Central memory CD4-positive, alpha-beta T cell (primary cell): ENCODE measurements around the gene CASP3.

Source experiments
- DNase-seq: peaks from one replicate; pipeline ENCODE4 v3.0.0; 2022
- total RNA-seq, 3 experiments: gene quantifications; one replicate each; lab custom pipeline; 2026; lab: John Stamatoyannopoulos, UW

The CASP3 gene
- total RNA-seq = 42.1 to 90.6 (median 62.3) reads per million in 3 experiments

- DNase-seq = peak; percentile 93
Observed at GRCh38 chr4:184649026-184649970, at the start of gene CASP3, which contains the start of gene PRIMPOL. TSS of gene CASP3 (minus strand) at chr4:184649447. CDS start at chr4:184638453, 10,994 bp downstream. TSS of gene PRIMPOL (plus strand) at chr4:184649738. CDS start at chr4:184657141, 7,403 bp downstream.

DNA sequence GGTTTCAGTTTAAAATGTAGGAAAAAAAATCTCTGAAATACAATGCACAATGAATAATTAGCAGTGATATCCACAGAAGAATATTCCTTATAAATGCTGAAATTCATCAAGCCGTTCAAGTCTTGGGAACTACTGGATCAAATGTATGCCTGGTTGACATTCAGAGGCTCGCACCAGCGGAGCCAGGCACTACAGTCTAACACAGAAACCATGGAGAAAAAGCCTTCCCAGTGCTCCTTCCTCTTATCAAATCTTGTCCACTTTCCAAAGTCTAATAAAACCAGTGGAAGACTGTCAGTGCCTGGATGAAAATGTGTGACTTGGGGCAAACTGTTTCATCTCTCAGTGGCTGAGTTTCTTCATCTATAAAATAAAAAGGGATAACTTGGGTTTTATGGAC is 48.7 kb upstream of the CASP3 start:
- no peak for DNase-seq

GRCh38 chr4:184695178-184695896 is 46.1 kb upstream of the CASP3 start:
- no peak for DNase-seq

DNA sequence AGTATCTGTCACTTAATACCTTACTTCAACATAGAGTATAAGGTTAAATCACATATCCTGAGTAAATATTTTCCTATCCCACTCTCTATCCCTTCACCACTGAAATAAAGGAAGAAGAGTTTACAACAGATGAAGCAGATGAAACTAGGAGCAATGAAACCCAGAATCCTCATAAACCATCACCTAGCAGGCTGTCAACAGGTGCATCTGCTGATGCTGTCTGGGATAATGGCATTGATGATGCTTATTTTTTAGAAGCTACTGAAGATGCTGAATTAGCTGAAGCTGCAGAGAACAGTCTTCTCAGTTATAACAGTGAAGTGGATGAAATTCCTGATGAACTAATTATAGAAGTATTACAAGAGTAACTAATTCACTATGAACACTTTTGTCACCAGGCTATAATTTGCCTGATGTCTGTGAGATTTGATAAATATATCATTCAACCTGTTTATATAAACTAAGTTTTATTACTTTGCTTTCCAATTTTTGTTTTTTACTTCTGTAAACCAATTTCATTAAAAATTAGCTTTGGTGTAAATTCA is 45.2 kb upstream of the CASP3 start:
- no peak for DNase-seq

DNA sequence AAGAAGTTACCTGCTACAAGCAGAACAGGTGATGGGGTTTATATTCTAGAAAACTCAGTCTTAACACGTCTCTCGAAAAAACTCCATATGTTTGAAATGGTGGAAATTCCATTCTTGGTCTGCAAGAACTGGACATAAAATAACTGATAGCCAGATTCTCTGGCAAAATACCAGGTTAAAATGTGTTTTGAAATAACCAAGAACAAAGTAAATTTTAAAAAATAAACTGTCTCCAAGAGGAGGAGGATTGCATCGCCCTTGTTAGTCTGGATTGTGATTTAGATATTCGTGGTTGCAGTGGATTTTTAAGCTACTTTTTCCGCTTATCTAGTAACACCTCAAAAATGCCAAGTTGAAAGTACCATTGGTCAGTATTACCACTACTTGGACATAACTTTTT is 43.8 kb upstream of the CASP3 start:
- DNase-seq = no peak

GRCh38 chr4:184689681-184690080 is 40.4 kb upstream of the CASP3 start:
- DNase-seq = no peak

DNA sequence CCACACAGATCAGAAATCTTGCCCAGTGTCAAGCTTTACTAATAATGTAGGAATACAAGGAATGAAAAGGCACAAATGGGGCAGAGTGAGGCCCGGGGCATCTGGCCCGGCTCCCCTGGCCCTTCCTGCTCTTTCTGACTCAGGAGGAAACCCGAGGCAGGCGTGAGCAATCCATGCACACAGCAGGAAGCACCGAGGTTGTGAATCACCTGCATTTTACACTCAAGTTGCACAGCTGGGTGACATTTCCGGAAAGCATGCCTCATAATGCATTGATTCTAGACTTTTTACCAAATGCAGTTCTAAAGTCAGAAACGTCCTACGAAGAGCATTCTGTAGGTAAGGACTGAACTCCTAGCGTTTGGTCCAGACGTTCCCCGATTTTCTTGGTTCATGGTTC is 39.2 kb upstream of the CASP3 start:
- DNase-seq = no peak

DNA sequence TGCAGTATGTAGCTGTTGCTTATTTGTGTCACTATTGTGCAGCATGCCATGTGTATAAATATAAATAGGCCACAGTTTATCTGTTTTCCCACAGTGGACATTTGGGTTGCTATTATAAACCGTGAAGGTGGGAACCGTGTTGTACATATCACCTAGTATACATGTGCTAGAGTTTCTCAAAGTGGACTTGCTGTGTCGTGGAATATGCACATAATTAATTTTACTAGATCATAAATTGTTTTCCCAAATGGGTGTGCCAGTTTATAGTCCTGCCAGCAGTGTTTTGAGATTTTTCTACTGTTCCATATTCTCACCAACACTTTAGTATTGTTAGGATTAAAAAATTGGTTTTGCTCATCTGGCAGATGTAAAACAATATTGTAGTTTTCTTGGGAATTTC is 38.8 kb upstream of the CASP3 start:
- no peak for DNase-seq

GRCh38 chr4:184684491-184685189 is 35.4 kb upstream of the CASP3 start:
- DNase-seq = no peak

DNA sequence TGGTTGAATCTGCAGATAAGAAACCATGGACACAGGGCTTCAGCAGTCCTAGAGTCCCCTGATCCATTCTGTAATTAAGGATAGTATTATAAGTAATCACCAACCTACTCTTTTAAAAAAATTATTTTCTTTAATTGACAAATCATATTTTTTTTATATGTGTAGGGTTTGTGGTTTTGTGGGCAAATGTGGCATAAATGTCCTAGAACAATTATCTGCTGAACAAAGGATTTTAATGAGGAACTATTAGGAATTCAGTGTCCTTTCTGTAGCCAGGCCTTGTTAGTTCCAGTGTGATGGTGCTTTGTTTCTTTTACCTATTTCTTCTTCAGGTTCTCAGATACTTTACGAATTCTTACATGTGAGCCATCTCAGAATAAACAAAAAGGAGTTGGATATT is 32.7 kb upstream of the CASP3 start:
- no peak for DNase-seq

DNA sequence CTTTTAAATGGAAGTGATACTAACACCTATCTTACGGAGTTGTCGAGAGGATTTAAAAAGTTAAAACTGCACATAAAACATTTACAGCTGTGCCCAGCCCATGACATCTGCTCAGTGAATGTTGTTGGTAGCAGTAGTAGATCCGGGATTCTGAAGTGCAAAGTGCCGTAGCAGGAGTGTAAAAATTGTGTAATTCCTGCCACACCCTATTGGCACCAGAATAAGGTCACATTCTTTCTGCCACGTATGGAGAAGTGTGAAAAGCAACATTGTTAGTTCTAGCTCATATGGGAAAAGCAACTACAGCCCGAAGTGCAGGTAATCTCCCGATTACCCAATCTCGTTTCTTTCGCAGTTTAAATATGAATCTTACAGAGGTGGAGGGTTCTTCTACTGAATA is 31.5 kb upstream of the CASP3 start:
- no peak for DNase-seq

- DNase-seq = no peak
Observed at GRCh38 chr4:184675821-184676492, 26.7 kb upstream of the CASP3 start.

GRCh38 chr4:184675018-184675417 is 25.8 kb upstream of the CASP3 start:
- DNase-seq = no peak

GRCh38 chr4:184674011-184674410 is 24.8 kb upstream of the CASP3 start:
- no peak for DNase-seq

- no peak for DNase-seq
Observed at GRCh38 chr4:184672741-184673140, 23.5 kb upstream of the CASP3 start.

DNA sequence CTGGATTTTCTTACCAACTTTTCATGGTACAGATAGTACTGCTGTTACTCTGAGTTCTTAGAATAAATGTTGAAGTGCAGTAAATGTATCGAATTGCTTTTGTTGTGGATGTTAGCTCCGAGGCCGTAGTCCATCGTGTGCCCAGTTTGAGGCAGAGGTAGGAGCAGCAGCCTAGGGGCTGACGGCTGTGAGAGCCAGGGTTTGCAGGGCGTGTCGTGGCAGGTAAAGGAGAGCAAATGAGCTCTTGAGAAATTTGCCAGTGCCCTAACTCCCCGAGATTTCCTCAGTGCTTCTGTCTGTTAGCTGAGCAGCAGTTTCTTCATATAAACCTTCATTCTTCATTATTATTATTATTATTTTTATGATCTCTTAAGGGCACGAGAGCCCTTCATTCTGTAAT is 21.9 kb upstream of the CASP3 start:
- no peak for DNase-seq

- DNase-seq = no peak
Observed at GRCh38 chr4:184669251-184669650, 20.0 kb upstream of the CASP3 start.

GRCh38 chr4:184668511-184669114 is 19.4 kb upstream of the CASP3 start:
- DNase-seq = no peak

DNA sequence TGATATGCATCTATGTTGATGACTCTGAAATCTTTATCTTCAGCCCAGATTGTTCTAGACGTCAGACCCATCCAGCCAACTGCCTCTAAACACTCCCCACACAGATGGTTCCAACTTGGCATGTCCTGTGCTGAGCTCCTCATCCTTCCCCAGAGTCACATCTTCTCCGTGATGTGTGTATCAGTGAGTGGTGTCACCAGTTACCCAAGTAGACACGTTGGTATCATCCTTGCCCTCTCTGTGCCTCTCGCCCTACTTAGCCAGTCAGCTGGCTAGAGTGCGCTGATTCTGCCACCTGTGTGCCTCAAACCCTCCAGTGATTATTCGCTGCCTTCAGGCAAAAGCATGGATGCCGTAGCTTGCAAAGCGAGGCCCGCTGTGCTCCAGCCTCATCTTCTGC is 18.8 kb upstream of the CASP3 start:
- no peak for DNase-seq

DNA sequence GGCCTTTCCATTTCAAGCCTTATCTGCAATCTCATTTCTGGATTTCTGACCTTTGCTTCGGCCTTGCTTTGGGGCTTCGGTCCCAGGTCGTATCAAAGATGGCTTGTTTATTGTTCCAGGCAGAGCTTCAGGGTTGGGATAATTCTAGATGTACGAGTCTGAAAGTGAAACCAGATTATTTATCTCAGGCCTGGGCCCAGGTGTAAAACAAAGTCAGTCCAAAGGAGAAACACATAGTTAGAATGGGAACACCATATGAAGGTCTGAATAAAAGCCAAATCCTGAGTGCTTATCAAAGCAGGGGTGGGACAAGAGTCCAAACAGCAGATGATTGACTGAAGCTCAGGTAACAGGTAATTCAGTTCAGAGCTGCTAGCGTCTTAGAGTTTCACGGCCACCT is 17.4 kb upstream of the CASP3 start:
- no peak for DNase-seq

DNA sequence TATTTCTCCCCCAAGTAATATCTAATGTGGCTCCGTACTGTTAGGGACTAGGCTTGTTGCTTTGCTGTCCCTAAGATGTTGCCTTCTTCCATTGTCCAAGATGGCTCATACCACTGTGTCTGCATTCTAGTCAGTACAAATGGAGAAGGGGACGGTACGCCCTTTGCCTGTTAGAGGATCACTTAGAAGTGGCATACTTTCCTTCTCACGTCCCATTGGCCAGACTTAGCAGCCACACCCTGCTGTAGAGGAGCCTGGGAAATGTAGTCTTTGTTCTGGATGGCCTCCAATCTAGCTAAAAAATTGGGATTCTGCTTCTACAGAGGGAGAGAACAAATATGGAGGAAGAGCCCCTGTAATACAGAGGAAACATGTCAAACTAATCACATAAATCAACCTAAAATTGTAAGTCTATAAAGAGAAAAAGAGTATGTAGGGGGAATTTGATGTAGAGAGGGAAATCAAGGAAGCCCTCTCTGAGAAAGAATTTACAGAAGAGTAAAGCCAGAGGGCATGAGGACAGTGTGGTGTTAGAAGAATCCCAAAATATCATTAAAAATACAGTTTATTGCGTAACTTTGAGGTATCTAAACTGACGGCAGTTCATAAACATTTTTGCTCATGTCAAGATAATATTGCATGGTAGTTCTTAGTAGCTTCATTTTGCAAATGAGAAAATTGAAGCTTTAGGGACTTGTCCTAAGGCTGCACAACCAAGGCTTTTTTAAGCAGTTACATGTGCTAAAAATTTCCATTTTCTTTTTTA is 15.4 kb upstream of the CASP3 start:
- DNase-seq = no peak
